NOMO-1 treated with DMSO at 0.1 percent for 48 hours (cell line): Measurements from ENCODE around the gene CDA.

ENCODE experiments used
- DNase-seq: peaks from one replicate; lab custom pipeline; 2025; ENCODE audit not compliant: unreplicated experiment; lab: John Stamatoyannopoulos, UW

The CDA gene

GRCh38 chr1:20615946-20616846 lies 27.3 kb downstream of the CDA start:
- DNase-seq, result no peak

DNA sequence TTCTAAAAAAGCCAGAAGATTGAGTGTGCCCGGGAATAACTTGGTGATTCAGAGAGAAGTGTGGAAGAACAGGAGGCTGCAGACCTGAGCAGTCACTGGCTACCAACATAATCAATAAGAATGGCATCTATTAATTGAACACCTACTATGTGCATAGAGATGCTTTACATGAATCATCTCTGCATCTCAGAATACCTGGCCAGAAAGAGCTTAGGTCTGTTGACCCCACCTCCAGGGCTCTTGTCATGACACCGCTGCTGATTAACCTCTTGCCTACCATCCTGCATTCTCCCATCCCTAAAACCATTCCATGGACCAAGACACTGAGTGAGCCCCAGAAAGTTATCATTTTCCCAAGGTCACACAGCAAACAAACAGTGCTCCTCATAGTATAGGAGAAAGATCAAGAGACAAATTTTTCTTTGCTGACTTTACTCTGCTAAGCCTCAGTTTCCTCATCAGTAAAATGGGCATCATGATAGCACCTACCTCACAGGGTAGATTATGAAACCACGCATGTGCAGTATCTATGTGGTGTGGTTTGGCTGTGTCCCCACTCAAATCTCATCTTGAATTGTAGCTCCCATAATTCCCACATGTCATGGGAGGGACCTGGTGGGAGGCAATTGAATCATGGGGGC lies 28.1 kb downstream of the CDA start:
- DNase-seq, result no peak

- DNase-seq, result no peak
Observed at GRCh38 chr1:20618550-20618949, 29.7 kb downstream of the CDA start.

DNA sequence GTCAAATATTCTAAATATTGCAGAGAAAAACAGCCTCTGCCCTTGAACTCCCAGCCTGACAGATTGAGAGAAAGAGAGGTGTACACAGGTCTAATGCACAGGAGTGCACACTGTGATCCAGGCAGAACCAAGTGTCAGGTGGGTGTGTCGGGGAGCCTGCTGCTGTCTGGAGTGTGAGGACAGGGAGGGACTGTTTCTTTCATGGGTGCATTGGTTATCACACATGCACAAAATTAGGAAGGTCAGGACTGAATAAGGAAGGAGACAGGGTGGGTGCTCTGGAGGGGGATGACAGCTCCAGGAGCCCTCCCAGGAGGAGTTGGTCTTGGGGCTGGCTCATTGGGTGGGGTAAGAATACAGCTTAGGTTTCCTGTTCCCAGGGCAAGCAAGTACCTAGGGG lies 31.1 kb downstream of the CDA start:
- DNase-seq, result no peak

GRCh38 chr1:20621012-20621411 lies 32.1 kb downstream of the CDA start:
- no peak for DNase-seq

DNA sequence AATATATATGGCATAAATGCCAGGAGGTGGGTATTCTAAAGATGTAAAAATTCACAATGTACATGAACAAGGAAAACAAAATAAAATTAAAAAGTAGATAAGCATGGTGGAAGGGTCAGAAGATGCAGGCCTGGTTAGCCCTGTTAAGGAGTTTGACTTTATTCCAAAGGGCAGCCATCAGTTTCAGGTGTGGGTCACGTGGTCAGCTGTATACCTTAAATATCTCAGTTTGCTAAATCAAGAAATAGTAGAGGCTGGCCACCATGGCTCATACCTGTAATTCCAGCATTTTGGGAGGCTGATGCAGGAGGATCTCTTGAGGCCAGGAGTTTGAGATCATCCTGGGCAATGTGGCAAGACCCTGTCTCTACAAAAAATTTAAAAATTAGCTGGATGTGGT lies 35.8 kb downstream of the CDA start:
- no peak for DNase-seq

DNA sequence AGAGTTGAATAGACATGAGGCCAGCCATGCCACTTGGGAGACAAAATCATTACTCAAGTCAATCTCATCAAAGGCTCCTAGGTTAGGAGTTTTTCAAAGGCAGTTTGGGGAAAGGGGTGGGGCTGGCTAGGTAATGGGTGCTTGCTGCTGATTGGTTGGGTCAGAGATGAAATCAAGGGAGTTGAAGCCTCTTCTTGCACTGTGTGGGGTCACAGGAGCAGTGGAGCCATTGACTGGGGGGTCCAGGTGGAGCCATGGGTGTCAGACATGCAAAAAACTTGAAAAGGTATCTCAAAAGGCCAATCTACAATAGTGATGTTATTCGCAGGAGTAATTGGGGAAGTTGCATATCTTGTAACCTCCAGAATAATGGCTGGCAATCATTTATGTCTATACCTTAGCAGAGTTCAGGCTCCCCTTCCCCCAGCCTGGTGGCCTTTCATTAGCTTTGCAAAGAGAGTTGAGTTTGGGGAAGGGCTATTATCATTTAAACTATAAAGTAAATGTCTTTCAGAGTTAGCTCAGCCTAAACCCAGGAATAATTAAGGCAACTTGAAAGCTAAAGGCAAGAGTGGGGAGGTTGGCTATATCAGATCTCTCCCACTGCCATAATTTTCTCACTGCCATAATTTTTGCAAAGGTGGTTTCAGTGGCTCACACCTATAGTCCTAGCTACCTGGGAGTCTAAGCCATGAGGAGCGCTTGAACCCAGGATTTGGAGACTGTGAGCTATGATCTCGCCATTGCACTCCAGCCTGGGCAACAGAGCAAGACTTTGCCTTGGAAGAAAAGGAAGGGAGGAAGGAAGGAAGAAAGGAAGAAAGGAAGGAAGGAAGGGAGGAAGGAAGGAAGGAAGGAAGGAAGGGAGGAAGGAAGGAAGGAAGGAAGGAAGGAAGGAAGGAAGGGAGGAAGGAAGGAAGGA lies 36.5 kb downstream of the CDA start:
- peak; percentile 1 for DNase-seq

- no peak for DNase-seq
Observed at GRCh38 chr1:20626098-20626427, 37.2 kb downstream of the CDA start.

- no peak for DNase-seq
Observed at GRCh38 chr1:20626524-20626923, 37.6 kb downstream of the CDA start.

DNA sequence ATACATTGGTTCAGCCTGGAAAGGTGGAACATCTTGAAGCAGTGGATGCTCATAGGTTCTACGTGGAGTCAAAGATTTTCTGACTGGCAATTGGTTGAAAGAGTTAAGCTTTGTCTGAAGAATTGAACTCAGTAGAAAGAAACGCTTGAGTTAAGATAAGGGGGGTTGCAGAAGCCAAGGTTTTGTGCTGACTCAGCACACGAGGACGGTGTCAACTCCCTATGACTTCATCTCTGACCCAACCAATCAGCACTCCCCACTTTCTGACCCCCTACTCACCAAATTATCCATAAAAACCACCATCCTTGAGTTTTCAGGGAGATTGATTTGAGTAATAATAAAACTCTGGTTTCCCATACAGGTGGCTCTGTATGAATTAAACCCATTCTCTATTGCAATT lies 41.8 kb downstream of the CDA start:
- no peak for DNase-seq

- DNase-seq, result no peak
Observed at GRCh38 chr1:20632386-20632785, 43.5 kb downstream of the CDA start.

- DNase-seq, result peak; percentile 68
Observed at GRCh38 chr1:20633190-20634064, 44.5 kb downstream of the CDA start, which contains the start of gene PINK1. Gene PINK1 (plus strand): TSS chr1:20633458. CDS start chr1:20633549, 91 bp downstream.

- peak; percentile 46 for DNase-seq
Observed at GRCh38 chr1:20634065-20634593, 45.2 kb downstream of the CDA start.

DNA sequence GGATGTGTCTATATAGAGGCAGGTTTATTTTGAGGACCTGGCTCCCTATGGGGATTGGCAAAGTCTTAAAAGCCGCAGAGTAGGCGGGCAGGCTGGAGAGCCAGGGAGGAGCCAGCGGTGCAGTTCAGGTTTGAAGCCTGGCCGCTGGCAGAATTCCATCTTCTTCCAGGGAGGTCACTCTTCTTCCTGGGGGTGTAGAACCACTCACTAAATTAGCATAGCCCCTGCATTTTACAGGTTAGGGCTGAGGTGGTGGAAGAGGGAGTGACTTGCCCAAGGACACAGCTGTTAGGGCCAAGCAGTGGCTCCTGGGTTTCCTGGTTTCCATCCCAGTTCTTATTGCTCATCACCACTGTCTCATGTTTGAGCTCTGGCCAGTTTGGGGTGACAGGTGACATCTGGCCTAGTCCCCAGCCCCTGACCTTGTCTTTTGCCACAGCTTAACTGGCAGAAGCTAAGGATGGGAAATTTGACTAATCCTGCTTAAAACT lies 45.7 kb downstream of the CDA start:
- DNase-seq, result peak; percentile 36

GRCh38 chr1:20636785-20637347 lies 48.0 kb downstream of the CDA start:
- DNase-seq, result no peak

- DNase-seq, result peak; percentile 54
Observed at GRCh38 chr1:20640183-20640597, 51.3 kb downstream of the CDA start.

GRCh38 chr1:20641975-20642374 lies 53.1 kb downstream of the CDA start:
- no peak for DNase-seq

- DNase-seq, result no peak
Observed at GRCh38 chr1:20643080-20643479, 54.2 kb downstream of the CDA start.

GRCh38 chr1:20644416-20644815 lies 55.5 kb downstream of the CDA start:
- DNase-seq, result no peak

DNA sequence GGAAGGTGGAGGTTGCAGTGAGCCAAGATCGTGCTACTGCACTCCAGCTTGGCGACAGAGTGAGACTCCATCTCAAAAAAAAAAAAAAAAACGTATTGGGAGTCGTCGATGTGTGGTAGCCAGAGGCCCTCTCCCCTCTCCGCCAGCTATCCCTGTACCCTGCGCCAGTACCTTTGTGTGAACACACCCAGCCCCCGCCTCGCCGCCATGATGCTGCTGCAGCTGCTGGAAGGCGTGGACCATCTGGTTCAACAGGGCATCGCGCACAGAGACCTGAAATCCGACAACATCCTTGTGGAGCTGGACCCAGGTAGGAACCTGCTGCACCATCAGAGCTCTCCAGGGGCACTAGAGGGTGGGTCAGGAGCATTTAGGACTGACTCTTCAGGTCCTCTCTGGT lies 56.5 kb downstream of the CDA start:
- DNase-seq, result no peak
